ENCODE data around the gene GOLGA1.

Gene GOLGA1

DNA sequence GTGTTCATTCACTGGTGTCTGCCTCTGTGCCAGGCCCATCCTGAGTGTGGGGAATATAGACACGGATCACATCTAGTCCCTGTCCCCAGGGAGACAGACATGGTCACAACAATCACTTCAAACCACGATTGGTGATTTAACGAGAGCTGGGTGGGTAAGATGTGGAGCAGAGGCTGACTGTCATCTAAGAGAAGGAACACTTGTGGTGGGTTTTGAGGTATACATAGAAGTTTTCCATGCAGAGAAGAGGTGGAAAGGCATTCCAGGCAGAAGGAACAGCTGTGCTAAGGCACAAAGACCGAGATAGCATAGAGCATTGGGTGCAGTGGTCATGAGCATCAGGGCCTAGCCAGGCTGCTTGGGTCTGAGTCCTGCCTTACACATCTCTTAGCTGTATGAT is 110.3 kb downstream of the GOLGA1 start:
- DNase-seq, result no peak

DNA sequence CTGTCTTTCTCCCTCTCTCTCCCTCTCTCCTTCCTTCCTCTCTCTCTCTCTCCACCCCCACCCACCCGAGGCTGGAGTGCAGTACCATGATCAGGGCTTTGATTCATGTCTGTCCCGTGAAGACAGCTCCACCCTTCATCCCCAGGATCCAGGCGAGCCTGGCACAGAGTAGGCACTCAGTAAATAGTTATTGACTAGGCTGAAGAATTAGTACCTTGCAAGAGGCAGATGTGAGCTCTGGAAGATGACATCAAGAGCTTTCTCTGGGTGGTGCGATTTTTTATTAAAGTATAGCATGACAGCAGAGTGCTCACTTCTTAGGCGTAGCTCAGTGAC is 111.6 kb downstream of the GOLGA1 start:
- no peak for DNase-seq

DNA sequence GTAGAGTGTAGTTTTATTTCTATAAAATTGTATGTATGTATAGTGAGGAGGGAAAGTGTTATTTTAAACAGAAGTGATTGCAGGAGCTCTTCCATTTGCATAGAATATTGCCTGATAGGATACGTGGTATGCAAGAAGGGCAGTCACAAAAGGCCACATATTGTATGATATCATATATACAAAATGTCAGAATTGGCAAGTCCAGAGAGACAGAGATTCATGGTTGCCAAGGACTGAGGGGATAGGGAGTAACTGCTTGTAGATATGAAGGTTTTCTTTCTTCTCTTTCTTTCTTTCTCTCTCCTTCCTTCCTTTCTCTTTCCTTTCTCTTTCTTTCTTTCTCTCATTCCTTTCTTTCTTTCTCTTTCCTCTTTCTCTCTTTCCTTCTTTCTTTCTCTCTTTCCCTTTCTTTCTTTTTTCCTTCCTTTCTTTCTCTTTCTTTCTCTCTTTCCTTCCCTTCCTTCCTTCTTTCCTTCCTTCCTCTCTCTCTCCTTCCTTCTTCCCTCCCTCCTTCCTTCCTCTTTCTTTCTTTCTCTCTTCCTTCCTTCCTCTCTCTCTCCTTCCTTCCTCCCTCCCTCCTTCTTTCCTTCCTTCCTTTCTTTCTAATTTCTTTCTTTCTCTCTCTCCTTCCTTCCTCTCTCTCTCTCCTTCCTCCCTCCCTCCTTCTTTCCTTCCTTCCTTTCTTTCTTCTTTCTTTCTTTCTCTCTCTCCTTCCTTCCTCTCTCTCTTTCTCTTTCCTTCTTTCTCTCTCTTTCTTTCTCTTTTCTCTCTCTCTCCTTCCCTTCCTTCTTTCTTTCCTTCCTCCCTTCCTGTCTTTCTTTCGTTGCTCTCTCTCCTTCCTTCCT is 112.2 kb downstream of the GOLGA1 start:
- no peak for DNase-seq

All from stimulated activated CD4-positive, alpha-beta T cell treated with anti-CD3 and anti-CD28 coated beads, Interleukin-4, amount 100 ng/mL, for 4 hours (primary cell).